Activated naive CD8-positive, alpha-beta T cell (primary cell): Measurements from ENCODE around the gene WDCP.

ENCODE experiments used
- H3K27ac Mint-ChIP-seq: one replicate; pipeline ENCODE4 v1.8.0; 2021; ENCODE audit warnings: mixed read lengths
- H3K27me3 Mint-ChIP-seq: one replicate; pipeline ENCODE4 v1.8.0; 2021; ENCODE audit warnings: mixed read lengths
- H3K36me3 Mint-ChIP-seq: one replicate; pipeline ENCODE4 v1.8.0; 2021; ENCODE audit warnings: mixed read lengths
- H3K4me1 Mint-ChIP-seq: one replicate; pipeline ENCODE4 v1.8.0; 2021; ENCODE audit warnings: low read depth, mixed read lengths
- H3K4me3 Mint-ChIP-seq: one replicate; pipeline ENCODE4 v1.8.0; 2021; ENCODE audit warnings: mild to moderate bottlenecking, mixed read lengths
- H3K9me3 Mint-ChIP-seq: one replicate; pipeline ENCODE4 v1.8.0; 2021; ENCODE audit warnings: low read depth, mixed read lengths

The WDCP gene

DNA sequence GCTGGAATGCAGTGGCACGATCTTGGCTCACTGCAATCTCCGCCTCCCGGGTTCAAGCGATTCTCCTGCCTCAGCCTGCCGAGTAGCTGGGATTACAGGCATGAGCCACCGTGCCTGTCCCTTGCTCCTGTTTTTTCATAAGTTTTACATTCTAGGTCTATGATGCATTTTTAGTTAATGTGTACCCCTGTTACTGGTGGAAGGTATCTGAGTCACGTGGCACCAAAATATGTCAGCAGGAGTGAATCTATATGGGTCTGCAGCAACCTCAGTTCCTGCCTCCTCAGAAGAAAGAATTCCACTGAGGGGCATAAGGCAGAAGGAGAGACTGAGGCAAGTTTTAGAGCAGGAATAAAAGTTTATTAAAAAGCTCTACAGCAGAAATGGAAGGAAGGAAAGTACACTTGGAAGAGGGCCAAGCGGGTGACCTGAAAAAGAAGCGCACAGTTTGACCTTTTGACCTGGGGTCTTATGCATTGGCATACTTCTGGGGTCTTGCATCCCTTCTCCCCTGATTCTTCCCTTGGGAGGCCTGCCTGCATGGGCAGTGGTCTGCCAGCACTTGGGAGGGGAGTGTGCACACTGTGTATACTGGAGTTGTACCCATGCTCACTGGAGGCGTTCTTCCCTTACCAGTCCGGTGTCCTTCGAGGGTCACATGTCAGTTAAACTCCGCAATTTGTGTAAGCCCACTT is 38.4 kb downstream of the WDCP start:
- Mint-ChIP-seq H3K27me3 (peaks cover 20% of the 10 kb centered on the region), H3K27ac (no peak overlapping the region), H3K36me3 (no peaks in the 10 kb centered on the region), H3K4me3 (peak overlapping the region; percentile 60), H3K4me1 (peaks cover 5% of the 10 kb centered on the region), H3K9me3 (no peaks in the 10 kb centered on the region)

- Mint-ChIP-seq H3K27ac (no peak overlapping the region), H3K27me3 (peaks cover 15% of the 10 kb centered on the region), H3K4me3 (no peak overlapping the region), H3K9me3 (no peaks in the 10 kb centered on the region), H3K36me3 (no peaks in the 10 kb centered on the region), H3K4me1 (peaks cover 5% of the 10 kb centered on the region)
Observed at GRCh38 chr2:24007693-24008092, 39.5 kb downstream of the WDCP start.

GRCh38 chr2:23994567-23994966 is 52.6 kb downstream of the WDCP start:
- peaks cover 7% of the 10 kb centered on the region for H3K36me3 Mint-ChIP-seq
- H3K27ac Mint-ChIP-seq, result no peak overlapping the region
- no peaks in the 10 kb centered on the region for H3K27me3 Mint-ChIP-seq
- no peak overlapping the region for H3K4me3 Mint-ChIP-seq
- no peaks in the 10 kb centered on the region for H3K4me1 Mint-ChIP-seq
- no peaks in the 10 kb centered on the region for H3K9me3 Mint-ChIP-seq

DNA sequence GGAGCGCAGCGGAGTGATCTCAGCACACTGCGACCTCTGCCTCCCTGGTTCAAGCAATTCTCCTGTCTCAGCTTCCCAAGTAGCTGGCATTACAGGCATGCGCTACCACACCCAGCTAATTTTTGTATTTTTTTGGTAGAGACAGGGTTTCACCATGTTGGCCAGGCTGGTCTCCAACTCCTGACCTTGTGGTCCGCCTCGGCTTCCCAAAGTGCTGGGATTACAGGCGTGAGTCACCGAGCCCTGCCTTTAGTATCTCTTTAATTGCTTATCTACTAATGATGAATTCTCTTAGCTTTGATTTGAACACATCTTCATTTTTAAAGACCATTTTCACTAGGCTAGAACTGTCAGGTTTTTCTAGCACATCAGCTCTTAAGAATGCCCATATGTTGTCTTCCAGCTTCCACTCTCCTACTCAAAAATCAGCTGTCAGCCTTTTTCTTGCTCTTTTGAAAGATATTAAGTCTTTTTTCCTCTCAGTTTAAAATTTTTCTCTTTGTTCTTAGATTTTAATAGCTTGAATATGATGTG is 53.4 kb downstream of the WDCP start:
- Mint-ChIP-seq H3K27me3 (no peaks in the 10 kb centered on the region), H3K4me1 (no peaks in the 10 kb centered on the region), H3K4me3 (no peak overlapping the region), H3K9me3 (no peaks in the 10 kb centered on the region), H3K27ac (no peak overlapping the region), H3K36me3 (peaks cover 6% of the 10 kb centered on the region)

DNA sequence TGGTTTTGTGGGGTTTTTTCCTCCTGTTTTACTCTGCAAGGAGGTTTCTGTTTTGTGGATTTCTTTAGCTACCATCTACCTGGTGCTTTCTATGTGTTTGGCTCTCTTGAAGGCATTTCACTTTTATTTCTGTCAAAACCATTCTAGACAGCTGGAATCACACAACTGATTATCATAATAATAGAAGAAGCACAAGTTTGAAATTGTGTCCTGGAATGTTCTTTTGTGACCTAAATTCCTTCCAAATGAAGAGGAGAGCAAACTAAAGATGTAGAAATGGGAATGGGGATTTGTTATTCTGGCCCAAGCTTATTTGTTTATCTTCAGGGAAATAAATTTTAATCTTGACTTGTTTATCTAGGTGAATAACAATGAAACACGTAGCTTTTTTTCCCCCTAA is 54.3 kb downstream of the WDCP start:
- Mint-ChIP-seq H3K4me1 (no peaks in the 10 kb centered on the region), H3K4me3 (no peak overlapping the region), H3K27ac (no peak overlapping the region), H3K9me3 (no peaks in the 10 kb centered on the region), H3K36me3 (peaks cover 4% of the 10 kb centered on the region), H3K27me3 (no peaks in the 10 kb centered on the region)

DNA sequence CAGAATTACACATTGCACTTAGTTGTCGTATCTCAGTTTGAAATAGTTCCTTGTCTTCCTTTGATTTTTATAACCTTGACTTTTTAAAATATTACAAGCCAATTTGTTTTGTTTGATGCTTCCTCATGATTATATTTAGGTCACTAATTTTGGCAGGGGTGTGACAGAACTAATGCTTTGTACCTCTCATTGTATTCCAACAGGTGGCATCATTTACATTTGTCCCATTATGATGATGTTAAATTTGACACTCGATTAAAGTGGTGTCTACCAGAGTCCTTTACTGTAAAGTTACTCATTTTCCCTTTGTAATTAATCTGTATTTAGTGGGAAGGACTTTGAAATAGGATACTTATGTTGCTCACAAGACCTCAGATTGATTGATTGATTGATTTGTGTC is 58.8 kb downstream of the WDCP start:
- H3K4me1 Mint-ChIP-seq, result no peaks in the 10 kb centered on the region
- H3K36me3 Mint-ChIP-seq, result peaks cover 4% of the 10 kb centered on the region
- H3K27ac Mint-ChIP-seq, result no peak overlapping the region
- no peak overlapping the region for H3K4me3 Mint-ChIP-seq
- no peaks in the 10 kb centered on the region for H3K9me3 Mint-ChIP-seq
- no peaks in the 10 kb centered on the region for H3K27me3 Mint-ChIP-seq
